ENCODE measurements around the gene TBC1D21.

GRCh38 chr15:73840771-73841170 is 32.6 kb upstream of the TBC1D21 start:
- TF ChIP-seq, protein P1, sequence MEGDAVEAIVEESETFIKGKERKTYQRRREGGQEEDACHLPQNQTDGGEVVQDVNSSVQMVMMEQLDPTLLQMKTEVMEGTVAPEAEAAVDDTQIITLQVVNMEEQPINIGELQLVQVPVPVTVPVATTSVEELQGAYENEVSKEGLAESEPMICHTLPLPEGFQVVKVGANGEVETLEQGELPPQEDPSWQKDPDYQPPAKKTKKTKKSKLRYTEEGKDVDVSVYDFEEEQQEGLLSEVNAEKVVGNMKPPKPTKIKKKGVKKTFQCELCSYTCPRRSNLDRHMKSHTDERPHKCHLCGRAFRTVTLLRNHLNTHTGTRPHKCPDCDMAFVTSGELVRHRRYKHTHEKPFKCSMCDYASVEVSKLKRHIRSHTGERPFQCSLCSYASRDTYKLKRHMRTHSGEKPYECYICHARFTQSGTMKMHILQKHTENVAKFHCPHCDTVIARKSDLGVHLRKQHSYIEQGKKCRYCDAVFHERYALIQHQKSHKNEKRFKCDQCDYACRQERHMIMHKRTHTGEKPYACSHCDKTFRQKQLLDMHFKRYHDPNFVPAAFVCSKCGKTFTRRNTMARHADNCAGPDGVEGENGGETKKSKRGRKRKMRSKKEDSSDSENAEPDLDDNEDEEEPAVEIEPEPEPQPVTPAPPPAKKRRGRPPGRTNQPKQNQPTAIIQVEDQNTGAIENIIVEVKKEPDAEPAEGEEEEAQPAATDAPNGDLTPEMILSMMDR (IDR thresholded peaks at IDR 0.05) = no peak
- no peak for TF ChIP-seq POLR2A (IDR thresholded peaks at IDR 0.05)
